ENCODE measurements around the gene SIPA1L3. TPM values are rescaled to one million over a fixed set of nuclear protein-coding genes. Genes with fewer than 3 reads are reported as not detected.

SIPA1L3 gene
- polyA plus RNA-seq, 1 of the 3 experiments (the other 2 are of a cell fraction), result 11.6 TPM

DNA sequence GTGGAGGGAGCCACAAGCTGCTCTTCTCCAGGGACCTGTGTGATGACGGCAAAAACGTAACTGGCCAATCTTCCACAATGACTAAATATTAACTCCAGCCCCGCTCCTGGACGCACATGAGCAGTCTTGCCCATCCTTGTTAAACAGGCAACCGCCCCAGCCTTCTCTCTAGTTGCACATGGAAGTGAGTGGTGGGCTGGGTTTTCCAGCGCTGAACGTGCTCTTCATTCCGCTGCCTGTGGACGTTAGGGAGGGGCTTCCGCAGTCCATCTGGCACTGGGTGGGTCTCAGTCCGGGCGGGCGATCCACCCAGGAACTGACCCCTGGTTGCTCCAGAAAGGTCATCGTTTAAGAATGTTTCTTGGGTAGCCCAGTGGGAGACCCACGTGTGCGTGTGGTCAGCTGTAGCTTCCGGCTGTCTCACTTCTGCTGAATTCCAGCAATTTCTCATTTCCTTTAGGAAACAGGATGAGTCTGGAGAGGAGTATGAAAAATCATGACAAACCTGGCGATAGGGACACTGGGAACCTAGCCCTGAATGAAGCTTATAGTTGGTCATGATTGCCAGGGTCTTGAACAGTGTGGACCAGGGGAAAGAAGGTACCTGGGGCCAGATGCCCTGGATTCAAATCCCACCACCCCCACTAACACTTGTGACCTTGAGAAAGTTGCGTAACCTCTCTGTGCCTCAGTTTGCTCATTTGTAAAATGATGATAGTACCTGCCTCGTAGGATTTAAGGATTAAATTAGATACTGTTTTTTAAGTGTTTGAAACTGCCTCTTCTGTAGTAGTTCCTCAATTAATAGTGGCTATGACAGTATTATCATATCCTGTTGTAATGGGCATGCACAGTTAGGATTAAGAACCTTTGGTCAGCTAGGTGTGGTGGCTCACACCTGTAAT, 92.6 kb downstream of the SIPA1L3 start (continued):
- TF ChIP-seq FOXJ3 (CRISPR knock-in tag; IDR thresholded peaks at IDR 0.05), result no peak
- TF ChIP-seq TAF1 (IDR thresholded peaks at IDR 0.05; ENCODE audit: borderline replicate concordance, low read depth, low read length), result no peak
- peak; percentile 95 for TF ChIP-seq JUND (IDR thresholded peaks at IDR 0.05)
- TF ChIP-seq, protein P1, sequence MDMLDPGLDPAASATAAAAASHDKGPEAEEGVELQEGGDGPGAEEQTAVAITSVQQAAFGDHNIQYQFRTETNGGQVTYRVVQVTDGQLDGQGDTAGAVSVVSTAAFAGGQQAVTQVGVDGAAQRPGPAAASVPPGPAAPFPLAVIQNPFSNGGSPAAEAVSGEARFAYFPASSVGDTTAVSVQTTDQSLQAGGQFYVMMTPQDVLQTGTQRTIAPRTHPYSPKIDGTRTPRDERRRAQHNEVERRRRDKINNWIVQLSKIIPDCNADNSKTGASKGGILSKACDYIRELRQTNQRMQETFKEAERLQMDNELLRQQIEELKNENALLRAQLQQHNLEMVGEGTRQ (IDR thresholded peaks at IDR 0.05; ENCODE audit: borderline replicate concordance, low read depth, low read length), result no peak
- peak; percentile 64 for TF ChIP-seq GABPA (IDR thresholded peaks at IDR 0.05; ENCODE audit: low read depth)
- TF ChIP-seq, protein P2, sequence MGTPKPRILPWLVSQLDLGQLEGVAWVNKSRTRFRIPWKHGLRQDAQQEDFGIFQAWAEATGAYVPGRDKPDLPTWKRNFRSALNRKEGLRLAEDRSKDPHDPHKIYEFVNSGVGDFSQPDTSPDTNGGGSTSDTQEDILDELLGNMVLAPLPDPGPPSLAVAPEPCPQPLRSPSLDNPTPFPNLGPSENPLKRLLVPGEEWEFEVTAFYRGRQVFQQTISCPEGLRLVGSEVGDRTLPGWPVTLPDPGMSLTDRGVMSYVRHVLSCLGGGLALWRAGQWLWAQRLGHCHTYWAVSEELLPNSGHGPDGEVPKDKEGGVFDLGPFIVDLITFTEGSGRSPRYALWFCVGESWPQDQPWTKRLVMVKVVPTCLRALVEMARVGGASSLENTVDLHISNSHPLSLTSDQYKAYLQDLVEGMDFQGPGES (IDR thresholded peaks at IDR 0.05; ENCODE audit: low read depth, low read length), result no peak
- TF ChIP-seq ELF1 (IDR thresholded peaks at IDR 0.05), result peak; percentile 78

DNA sequence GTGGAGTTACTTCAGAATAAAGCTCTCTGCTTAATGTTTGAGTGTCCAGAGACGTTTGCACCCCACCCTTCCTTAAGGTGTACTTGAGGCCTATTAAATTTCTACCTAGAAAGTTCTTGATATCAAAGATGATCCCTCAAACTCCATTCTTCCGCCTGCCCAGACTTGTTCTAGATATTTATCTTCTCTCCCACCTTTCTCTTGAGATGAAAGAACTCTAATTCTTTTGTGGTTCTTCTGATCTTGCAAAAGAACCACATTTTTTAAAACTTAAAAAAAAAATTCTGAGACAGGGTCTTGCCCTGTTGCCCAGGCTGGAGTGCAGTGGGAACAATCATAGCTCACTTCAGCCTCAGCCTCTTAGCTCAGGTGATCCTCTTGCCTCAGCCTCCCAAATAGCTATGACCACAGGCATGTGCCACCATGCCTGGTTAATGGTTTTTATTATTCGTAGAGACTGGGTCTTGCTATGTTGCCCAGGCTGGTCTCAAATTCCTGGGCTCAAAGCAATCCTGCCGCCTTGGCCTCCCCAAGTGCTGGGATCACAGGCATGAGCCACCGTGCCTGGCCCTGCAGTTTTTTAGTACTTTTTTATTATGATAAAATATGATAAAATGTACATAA, 94.3 kb downstream of the SIPA1L3 start:
- POLR2A ChIA-PET, result no interaction called here
- H3K36me3 ChIP-seq (replicated peaks in 1 of 2; ENCODE audit: control insufficient read depth in 1 of 2, insufficient read depth in 2 of 2, low read length in 1 of 2), result no peaks in the 10 kb centered on the region
- WGBS (ENCODE audit: low lambda C conversion rate), result 91% methylated on average over 5 of the region's 5 CpGs

More for the DNA sequence above, 94.3 kb downstream of the SIPA1L3 start:
- Histone ChIP-seq H3K4me2 (no peak overlapping the region), H3K9me2 (no peaks in the 10 kb centered on the region), H4K20me1 (ENCODE audit: insufficient read depth) (no peaks in the 10 kb centered on the region), H2AFZ (ENCODE audit: low read depth) (no peak overlapping the region), H3K9me3 (no peaks in the 10 kb centered on the region), H3K4me3 (ENCODE audit: low read depth in 2 of 2, low read length in 1 of 2) (no peak overlapping the region), H3K4me1 (ENCODE audit: control insufficient read depth in 1 of 2, insufficient read depth in 2 of 2, low read depth in 1 of 2, low read length in 1 of 2) (peaks cover 25 to 45% of the 10 kb centered on the region in 2 experiments), H3K27ac (ENCODE audit: low read depth in 2 of 2, low read length in 1 of 2) (peak overlapping the region in 1 of 2 experiments; percentile 100; a peak in 2 of 4 replicates), H3K79me2 (ENCODE audit: insufficient read depth) (peaks cover 44% of the 10 kb centered on the region), H3K27me3 (ENCODE audit: insufficient read depth) (no peaks in the 10 kb centered on the region), H3K9ac (peak overlapping the region; percentile 12; the same call in 1 of the 2 replicates), H3F3A (replicated peaks; ENCODE audit: insufficient read depth) (peaks cover 80% of the 10 kb centered on the region)
- no peak for DNase-seq
- TF ChIP-seq YY1 (IDR thresholded peaks at IDR 0.05; ENCODE audit: low read depth), result no peak
- TF ChIP-seq, protein P1 (IDR thresholded peaks at IDR 0.05; ENCODE audit: borderline replicate concordance, low read depth, low read length), result no peak
- TF ChIP-seq, protein P3, sequence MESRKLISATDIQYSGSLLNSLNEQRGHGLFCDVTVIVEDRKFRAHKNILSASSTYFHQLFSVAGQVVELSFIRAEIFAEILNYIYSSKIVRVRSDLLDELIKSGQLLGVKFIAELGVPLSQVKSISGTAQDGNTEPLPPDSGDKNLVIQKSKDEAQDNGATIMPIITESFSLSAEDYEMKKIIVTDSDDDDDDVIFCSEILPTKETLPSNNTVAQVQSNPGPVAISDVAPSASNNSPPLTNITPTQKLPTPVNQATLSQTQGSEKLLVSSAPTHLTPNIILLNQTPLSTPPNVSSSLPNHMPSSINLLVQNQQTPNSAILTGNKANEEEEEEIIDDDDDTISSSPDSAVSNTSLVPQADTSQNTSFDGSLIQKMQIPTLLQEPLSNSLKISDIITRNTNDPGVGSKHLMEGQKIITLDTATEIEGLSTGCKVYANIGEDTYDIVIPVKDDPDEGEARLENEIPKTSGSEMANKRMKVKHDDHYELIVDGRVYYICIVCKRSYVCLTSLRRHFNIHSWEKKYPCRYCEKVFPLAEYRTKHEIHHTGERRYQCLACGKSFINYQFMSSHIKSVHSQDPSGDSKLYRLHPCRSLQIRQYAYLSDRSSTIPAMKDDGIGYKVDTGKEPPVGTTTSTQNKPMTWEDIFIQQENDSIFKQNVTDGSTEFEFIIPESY (IDR thresholded peaks at IDR 0.05; ENCODE audit: borderline replicate concordance, low read depth), result no peak
- no peak for TF ChIP-seq EP300 (IDR thresholded peaks at IDR 0.05; ENCODE audit: borderline replicate concordance in 1 of 2, low read depth in 1 of 2, low read length in 1 of 2)
- TF ChIP-seq FOXJ3 (CRISPR knock-in tag; IDR thresholded peaks at IDR 0.05), result no peak
- no peak for TF ChIP-seq FOXM1 (IDR thresholded peaks at IDR 0.05; ENCODE audit: low read depth)
- TF ChIP-seq RFX5 (IDR thresholded peaks at IDR 0.05; ENCODE audit: low read length), result no peak
- no peak for TF ChIP-seq GATA2 (CRISPR knock-in tag; IDR thresholded peaks at IDR 0.05)
- TF ChIP-seq TEAD4 (IDR thresholded peaks at IDR 0.05; ENCODE audit: borderline replicate concordance, insufficient read depth), result no peak
- no peak for TF ChIP-seq SIN3A (IDR thresholded peaks at IDR 0.05; ENCODE audit: borderline replicate concordance, low read depth, low read length)
- no peak for TF ChIP-seq MXI1 (IDR thresholded peaks at IDR 0.05; ENCODE audit: low read depth, low read length)
- TF ChIP-seq GABPA (IDR thresholded peaks at IDR 0.05; ENCODE audit: low read depth), result no peak
- no peak for TF ChIP-seq SMC3 (IDR thresholded peaks at IDR 0.05; ENCODE audit: low read depth, low read length)
- TF ChIP-seq, protein P4, sequence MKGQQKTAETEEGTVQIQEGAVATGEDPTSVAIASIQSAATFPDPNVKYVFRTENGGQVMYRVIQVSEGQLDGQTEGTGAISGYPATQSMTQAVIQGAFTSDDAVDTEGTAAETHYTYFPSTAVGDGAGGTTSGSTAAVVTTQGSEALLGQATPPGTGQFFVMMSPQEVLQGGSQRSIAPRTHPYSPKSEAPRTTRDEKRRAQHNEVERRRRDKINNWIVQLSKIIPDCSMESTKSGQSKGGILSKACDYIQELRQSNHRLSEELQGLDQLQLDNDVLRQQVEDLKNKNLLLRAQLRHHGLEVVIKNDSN (IDR thresholded peaks at IDR 0.05; ENCODE audit: borderline replicate concordance, low read depth), result no peak
- CTCF ChIA-PET, result interaction anchor here (1.0 kb wide), 1 partner anchor 8 kb away, joined by 3 read pairs; no protein-coding TSS in a partner anchor

Measured in SK-N-SH (cell line).